NCI-H82 treated with DMSO at 0.1 percent for 48 hours (cell line): ENCODE measurements around the gene WDR6.
A peak's percentile ranks its signal among the peaks of the same experiment; 100 is the strongest.
"Not testable (repeated sequence)": the region's sequence is repeated elsewhere in the genome, so short reads cannot be mapped to it uniquely, and the experiment has no call there.

Experiments
- DNase-seq: peaks from one replicate; lab custom pipeline; 2025; ENCODE audit not compliant: unreplicated experiment; lab: John Stamatoyannopoulos, UW

The WDR6 gene

GRCh38 chr3:48991851-48992545 lies 15.2 kb upstream of the WDR6 start:
- DNase-seq = no peak

DNA sequence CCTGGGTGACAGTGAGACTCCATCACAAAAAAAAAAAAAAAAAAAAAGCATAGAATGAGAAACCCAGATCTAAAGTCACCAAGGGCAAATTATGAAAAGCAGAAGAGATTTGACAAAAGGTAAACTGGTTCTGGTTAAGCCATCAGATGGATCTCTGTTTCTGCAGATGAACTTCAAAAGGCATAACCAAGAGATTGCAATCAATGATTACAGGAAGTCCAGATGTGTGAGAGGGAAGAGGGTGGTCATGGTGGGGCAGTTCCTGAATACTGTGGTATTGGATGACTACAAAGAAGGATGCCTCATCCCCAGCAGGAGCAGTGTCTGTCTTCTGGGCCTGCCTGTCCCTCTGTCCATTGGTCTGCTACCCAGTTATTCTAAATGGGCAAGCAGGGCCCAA lies 13.4 kb upstream of the WDR6 start:
- no peak for DNase-seq

DNA sequence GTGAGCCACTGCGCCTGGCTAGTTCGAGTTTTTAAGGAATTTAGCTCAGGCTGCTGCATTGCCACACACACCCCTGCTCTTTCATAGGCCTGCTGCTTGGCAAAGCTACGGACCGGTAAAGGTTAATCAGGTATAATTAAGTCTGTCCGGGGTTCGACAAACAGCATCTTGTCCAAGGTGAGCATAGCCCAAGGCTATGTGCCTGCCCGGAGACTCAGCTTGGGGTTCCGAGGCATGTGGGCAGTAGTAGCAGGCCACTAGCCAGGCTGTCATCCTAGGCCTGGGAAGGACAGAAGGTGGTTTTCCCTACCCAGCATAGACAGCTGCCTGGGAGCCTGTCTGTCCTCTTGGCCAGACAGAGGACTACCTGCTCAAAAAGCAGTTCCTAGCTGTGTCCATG lies 10.6 kb upstream of the WDR6 start:
- no peak for DNase-seq

- no peak for DNase-seq
Observed at GRCh38 chr3:48997102-48997635, 10.0 kb upstream of the WDR6 start.

- no peak for DNase-seq
Observed at GRCh38 chr3:48997714-48998637, 9.2 kb upstream of the WDR6 start.

- DNase-seq = no peak
Observed at GRCh38 chr3:48999085-48999858, 7.9 kb upstream of the WDR6 start.

DNA sequence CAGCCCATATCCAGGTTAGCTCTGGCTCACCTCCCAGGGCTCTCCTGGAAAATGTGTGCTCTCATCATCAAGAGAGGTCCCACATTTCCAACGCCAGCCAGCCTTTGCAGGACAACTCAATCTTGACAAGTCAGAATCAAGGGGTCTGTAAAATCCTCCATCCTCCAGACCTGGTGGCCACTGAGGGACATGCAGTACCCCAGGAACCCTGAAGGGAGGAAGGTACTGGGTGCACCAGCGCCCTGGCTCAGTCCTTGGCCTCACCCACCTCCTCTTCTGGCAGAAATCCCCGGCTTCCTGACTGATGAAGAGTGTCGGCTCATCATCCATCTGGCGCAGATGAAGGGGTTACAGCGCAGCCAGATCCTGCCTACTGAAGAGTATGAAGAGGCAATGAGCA lies 6.0 kb upstream of the WDR6 start:
- no peak for DNase-seq

DNA sequence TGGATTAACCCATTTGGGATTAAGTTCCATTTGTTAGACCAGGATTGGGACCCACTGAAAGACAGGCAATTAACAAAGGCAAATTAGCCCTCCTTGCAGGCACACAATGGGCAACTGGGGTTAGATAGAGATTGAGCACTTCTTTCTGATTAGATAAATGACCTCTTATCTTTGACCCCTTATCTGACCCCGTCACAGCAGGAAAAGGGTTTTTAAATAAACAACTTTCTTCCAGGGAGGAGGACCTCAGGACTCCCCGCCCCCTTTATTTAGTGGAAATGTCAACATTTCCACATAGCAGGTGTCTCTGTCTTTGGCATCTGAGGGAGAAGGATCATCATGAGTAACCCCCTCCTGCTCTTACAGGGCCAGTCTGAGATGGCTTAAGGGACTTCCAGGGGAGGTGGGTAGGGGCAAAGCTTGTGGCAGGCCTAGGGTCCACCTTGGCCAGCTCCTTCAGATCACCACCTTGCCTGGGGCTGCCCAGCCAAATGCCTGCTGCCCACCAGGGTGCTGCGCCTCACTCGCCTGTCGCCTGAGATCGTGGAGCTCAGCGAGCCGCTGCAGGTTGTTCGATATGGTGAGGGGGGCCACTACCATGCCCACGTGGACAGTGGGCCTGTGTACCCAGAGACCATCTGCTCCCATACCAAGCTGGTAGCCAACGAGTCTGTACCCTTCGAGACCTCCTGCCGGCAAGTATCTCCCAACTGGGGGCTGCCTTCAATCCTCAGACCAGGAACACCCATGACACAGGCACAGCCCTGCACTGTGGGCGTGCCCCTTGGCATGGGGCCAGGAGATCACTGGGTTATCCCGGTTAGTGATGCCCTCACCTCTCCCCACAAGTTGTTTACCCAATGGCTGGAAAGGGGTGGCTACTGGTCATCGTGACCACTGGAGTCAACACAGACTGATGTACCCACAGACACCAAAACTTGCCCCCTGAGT lies 2.6 kb upstream of the WDR6 start:
- no peak for DNase-seq

GRCh38 chr3:49005303-49005680 lies 1.9 kb upstream of the WDR6 start:
- no peak for DNase-seq

DNA sequence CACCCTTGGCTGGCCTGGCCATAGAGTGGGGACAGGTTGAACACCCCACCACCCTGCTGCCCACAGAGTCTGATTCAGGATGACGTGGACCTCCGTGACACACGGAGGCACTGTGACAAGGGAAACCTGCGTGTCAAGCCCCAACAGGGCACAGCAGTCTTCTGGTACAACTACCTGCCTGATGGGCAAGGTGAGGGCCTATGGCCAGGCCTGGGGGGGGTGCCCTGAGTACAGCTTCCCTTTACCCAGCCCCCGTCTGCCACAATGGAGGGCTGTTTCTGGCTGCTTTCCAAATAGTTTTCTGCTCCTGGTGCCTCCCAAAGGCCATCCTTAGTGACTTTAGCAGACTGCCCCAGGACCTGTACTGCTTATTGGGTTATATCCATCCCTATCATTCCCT lies 1.2 kb upstream of the WDR6 start:
- DNase-seq = no peak

GRCh38 chr3:49006408-49007067 lies 653 bp upstream of the WDR6 start:
- DNase-seq = no peak

DNA sequence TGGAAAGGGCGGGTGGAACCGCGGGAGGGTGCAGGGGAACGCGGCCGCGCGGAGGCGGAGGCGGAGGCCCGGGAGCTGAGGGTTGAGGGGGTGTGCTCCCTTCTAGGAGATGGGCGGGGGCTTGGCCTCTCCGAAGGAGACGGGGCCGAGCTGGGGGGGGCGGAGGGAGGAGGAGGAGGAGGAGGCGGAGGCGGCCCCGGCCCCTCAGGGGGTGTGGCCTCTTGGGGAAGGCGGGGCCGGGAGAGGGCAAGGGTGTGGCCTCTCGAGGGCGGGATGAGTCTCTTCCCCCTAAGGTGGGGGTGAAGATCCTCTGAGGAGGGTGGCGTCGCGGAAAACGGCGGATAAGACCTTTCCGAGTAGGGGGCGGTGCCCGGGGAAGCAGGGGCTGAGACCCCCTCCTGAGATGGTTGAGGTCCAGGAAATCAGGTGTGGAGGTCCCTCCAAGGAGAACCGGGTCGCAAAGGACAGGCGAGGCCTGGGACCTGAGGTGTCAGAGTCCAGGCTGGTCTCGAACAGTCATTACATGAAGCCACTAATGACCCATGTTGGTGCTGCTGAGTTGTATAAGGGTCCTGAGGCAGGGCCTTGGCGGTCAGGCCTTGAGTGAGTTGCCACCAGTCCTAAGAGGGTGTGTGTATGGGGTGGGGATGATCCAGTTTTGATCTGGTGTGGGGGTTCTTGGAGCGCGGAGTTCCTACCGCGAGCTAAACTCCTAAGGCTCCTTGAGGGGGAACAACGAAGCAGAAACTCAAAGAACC lies 759 bp downstream of the WDR6 start:
- peak; percentile 39 for DNase-seq

GRCh38 chr3:49008627-49009026 lies 1.4 kb downstream of the WDR6 start:
- DNase-seq = not testable (repeated sequence)

DNA sequence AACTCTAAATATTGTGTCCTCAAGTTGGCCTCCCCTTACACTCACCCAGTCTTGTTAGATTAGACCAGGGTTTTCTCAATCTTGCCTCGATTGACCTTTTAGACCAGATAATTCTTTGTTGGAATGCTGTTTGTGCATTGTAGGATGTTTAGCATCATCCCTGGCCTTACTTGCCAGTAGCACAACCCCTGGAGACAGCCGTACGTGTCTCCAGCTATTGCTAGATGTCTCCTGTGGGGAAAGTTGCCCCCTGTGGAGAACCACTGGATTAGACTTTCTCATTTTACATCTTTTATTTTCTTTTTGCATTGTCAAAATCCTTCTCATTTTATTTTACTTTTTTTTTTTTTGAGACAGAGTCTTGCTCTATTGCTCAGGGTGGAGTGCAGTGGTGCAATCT lies 2.2 kb downstream of the WDR6 start:
- DNase-seq = no peak

- DNase-seq = no peak
Observed at GRCh38 chr3:49012441-49013017, 5.3 kb downstream of the WDR6 start.

- no peak for DNase-seq
Observed at GRCh38 chr3:49013113-49013737, 6.0 kb downstream of the WDR6 start.

DNA sequence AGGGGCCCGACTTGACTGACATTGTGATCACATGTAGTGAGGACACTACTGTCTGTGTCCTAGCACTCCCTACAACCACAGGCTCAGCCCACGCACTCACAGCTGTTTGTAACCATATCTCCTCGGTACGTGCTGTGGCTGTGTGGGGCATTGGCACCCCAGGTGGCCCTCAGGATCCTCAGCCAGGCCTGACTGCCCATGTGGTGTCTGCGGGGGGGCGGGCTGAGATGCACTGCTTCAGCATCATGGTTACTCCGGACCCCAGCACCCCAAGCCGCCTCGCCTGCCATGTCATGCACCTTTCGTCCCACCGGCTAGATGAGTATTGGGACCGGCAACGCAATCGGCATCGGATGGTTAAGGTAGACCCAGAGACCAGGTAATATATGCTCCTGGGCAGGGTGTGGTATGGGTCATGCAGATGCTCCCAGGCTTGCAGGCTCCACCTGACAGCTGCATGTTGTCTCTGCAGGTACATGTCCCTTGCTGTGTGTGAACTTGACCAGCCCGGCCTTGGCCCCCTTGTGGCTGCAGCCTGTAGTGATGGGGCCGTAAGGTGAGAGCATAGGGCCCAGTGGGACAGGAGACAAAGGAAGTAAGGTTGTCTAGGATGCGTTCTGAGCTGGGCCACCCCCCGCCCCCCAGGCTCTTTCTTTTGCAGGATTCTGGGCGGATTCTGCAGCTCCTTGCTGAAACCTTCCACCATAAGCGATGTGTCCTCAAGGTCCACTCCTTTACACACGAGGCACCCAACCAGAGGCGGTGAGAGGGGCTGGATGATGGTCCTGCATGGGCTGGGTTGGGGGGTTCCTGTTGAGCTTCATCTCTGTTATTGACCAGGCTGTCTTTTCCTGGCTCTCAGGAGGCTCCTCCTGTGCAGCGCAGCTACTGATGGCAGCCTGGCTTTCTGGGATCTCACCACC lies 6.8 kb downstream of the WDR6 start:
- no peak for DNase-seq
